Left renal cortex interstitium (tissue), 4 donors: Measurements from ENCODE around the gene MRM3. TPM values are rescaled to one million over a fixed set of nuclear protein-coding genes. Genes with fewer than 3 reads are reported as not detected.
"Not testable (repeated sequence)": the region's sequence is repeated elsewhere in the genome, so short reads cannot be mapped to it uniquely, and the experiment has no call there.

Source experiments
- DNase-seq, 4 donors: peaks; one replicate each; pipeline ENCODE4 v3.0.0-alpha.2; 2013; ENCODE audit warnings: low read depth in 4 of 4, low spot score in 2 of 4, missing footprints in 1 of 4
- polyA plus RNA-seq, 4 donors: library from polyadenylated mRNA; unstranded; fragments of 120-200 nt; gene quantifications; one replicate each; pipeline ENCODE4 v1.2.1, GENCODE V29; 2013; ENCODE audit not compliant: insufficient read length in 4 of 4

Gene MRM3
- polyA plus RNA-seq, 4 donors = 19.8 to 21.4 (median 20.6) TPM

DNA sequence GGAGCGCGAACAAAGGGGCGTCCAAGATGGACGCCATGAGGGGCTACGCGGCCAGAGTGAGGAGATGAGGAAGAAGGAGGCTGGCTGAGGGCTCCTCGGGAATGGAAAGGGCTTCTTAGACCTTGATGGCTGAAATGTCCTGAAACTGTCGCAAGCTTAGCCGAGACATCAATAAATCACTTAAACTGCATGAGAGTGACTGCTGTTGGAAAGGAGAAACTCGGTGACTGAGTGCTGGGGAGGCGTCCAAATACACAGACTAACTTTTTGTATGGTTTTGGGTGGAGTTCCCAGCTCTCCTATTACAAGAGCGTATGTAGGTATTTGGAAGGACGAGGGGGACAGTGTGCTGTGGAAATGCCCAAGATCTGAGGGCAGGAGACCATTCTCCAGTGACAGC is 28.7 kb upstream of the MRM3 start:
- no peak for DNase-seq

DNA sequence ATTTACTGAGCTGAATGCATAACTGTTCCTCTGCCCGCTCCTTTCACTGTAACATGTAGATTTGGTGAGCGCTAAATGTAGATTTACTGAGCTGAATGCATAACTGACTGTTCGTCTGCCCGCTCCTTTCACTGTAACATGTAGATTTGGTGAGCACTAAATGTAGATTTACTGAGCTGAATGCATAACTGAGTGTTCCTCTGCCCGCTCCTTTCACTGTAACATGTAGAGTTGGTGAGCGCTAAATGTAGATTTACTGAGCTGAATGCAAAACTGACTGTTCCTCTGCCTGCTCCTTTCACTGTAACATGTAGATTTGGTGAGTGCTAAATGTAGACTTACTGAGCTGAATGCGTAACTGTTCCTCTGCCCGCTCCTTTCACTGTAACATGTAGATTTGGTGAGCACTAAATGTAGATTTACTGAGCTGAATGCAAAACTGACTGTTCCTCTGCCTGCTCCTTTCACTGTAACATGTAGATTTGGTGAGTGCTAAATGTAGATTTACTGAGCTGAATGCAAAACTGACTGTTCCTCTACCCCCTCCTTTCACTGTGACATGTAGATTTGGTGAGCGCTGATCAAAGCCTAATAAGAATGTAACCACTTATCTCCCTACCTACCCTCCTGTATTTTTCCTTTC is 26.7 kb upstream of the MRM3 start:
- not testable (repeated sequence) for DNase-seq

DNA sequence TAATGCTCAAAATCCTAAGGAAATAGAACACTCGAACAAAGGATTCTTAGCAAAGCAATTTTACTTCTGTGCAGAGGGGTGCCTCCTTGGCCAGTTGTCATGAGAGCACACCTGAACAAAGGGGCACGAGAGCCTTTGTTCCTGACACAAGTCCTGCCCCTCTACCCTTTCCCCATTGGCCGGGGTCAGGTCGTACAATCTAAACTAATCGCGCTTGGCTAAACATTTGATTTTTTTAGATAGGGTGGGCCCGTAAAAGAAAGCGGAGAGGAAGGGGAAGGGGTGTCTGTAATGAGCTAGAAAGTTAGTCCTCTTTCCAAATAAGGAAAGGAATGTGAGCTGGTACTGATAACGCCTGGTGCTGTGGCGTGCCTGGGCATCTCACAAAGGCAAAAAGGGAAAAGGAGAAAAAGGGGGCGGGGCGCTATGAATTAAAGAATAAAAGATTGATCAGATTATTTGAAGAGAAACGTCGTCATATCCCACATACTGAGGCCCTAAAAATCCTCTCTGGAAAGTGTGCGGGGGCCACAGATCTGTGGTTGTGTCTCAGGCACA is 26.1 kb upstream of the MRM3 start:
- DNase-seq = not testable (repeated sequence)

DNA sequence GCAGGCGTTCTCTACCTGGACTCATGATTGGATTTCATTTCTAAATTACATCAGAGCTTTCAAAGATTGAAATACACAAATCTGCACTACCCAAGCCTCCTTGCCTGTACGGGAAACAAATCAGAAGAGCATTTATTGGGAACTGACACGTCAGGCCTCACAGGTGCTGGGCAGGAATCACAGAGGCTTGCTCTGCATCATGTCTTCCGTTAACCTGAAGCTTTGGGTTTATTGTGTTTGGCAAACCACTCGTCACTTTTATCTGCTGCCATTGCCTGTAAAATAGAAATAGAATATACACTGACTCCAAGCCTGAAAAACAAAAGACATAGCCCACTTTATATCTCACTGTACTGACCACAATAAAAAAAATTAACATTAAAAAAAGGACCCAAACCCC is 22.2 kb upstream of the MRM3 start:
- no peak for DNase-seq

DNA sequence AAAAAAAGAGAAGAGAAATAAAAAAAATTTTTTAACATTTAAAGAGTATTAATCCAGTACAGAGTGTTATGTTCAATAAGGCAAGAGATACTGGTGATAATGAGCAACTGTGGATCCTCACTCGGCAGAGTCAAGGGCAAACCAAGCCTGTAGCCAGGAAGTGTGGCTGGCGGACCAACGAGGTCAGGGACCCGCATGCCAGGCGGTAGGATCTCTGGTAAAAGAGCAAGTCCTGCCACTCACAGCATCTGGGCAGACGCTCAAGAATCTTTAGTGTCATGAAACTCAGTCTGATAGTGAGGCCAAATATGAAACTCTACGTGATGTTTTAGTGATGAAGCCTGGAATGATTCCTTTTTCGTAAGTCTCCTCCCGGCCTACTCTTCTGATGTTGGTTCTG is 21.8 kb upstream of the MRM3 start:
- no peak for DNase-seq

DNA sequence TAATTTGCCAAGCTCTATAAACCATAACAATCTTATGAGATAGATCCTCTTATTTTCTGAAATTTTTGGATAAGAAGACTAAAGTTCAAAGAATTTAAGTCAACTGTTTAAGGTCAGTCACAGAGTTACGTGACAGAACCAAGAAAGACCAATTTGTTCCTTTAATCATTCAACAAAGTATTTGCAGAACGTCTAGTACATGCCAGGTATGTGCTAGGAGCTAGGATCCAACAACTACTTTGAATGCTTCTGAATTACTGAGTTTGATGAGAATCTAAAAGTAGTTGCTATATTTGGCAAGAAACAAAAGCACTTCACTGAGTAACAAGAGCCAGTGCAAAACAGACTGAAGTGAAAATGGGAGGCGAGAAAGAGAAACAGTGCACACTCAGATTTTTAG is 15.1 kb upstream of the MRM3 start:
- DNase-seq = no peak

GRCh38 chr17:773016-773415 is 9.1 kb upstream of the MRM3 start:
- no peak for DNase-seq

- DNase-seq = no peak
Measured at GRCh38 chr17:773467-774312, 8.5 kb upstream of the MRM3 start.

DNA sequence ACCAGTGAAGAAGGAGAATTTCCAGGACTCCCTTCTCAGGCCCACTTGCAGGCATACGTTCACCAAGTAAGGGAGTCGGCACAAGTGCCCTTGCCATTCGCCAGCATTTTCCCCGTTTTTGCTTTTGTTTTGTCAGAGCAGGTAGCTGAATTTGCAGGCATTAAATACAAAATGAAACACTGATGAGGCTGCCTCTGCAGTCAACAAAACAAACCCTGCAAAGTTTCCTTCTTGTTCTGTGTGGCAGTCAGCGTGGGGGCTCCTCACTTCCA is 7.9 kb upstream of the MRM3 start:
- DNase-seq = no peak

- no peak for DNase-seq
Measured at GRCh38 chr17:778096-778495, 4.1 kb upstream of the MRM3 start.

- DNase-seq = no peak
Measured at GRCh38 chr17:784143-784542, 2.0 kb downstream of the MRM3 start.

- DNase-seq = not testable (repeated sequence)
Measured at GRCh38 chr17:785901-786300, 3.7 kb downstream of the MRM3 start.

DNA sequence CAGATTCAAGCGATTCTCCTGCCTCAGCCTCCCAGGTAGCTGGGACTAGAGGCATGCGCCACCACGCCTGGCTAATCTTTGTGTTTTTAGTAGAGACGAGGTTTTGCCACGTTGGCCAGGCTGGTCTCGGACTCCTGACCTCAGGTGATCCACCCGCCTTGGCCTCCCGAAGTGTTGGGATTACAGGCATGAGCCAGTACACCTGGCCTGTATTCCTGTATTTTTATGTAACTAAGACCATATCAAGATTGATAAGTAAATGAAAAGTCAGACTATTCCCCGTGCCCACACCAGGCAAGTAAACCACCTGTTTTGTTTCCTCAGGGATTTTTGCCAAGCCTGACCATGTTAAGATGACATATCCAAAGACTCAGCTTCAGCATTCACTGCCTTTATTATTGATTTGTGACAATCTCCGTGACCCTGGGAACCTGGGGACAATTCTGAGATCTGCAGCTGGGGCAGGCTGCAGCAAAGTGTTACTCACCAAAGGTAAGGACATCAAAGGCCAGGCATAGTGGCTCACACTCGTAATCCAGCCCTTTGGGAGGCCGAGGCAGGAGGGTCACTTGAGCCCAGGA is 5.6 kb downstream of the MRM3 start:
- no peak for DNase-seq

- no peak for DNase-seq
Measured at GRCh38 chr17:788551-788950, 6.4 kb downstream of the MRM3 start.

GRCh38 chr17:789160-789840 is 7.1 kb downstream of the MRM3 start:
- no peak for DNase-seq

GRCh38 chr17:789931-790873 is 8.0 kb downstream of the MRM3 start:
- not testable (repeated sequence) for DNase-seq

DNA sequence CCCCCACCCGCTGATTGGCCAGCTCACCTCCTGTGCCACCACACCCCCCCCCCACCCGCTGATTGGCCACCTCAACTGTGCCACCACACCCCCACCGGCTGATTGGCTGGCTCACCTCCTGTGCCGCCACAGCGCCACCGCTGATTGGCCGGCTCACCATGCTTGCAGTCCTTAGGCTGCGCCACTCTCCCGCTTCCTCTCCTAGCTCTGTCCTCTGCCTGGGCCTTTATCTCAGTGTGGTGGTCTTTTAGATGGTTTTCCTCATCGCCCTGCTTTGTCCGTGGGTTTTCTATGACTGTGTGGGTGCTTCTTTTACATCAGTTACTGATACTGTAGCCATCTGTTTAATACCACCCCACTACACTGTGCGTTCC is 8.7 kb downstream of the MRM3 start:
- DNase-seq = not testable (repeated sequence)

- no peak for DNase-seq
Measured at GRCh38 chr17:791829-792228, 9.7 kb downstream of the MRM3 start.

DNA sequence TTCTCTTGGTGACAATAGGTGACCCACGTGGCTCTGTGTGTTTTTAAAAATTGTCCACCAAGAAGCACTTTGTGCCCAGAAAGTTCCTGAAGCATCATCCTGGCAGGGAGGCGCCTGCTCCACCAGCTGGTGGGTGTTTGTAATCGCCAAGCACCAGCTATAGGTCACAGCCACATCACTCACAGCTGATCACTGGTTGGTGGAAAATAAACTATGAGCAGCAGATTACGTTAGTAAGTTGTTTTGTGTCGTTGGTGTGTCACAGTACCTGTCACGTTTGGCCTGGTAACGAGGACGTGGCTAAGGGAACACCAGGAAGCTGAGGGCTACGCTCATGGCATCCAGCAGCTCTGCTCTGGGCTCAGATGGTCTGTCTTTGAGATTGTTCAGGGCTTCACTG is 10.1 kb downstream of the MRM3 start:
- no peak for DNase-seq

- DNase-seq = peak; percentile 48 to 81 (median 68)
Measured at GRCh38 chr17:794876-795275, 12.7 kb downstream of the MRM3 start.
